DND-41 (cell line): Measurements from ENCODE around the gene NLGN1.

Source experiments
- ATAC-seq: fragments of 200-7000 bp; cut with Tn5 transposase; 3 replicates; pipeline ENCODE4 v1.9.1; 2021; ENCODE audit warnings: low read depth; ENCODE audit not compliant: insufficient read depth
- DNase-seq: peaks from one replicate; pipeline ENCODE4 v3.0.0-alpha.2; 2020
- H2AFZ ChIP-seq: 2 replicates; pipeline ENCODE4 v1.6.0; 2012; ENCODE audit warnings: low read depth, low read length
- H3K27ac ChIP-seq: 2 replicates; pipeline ENCODE4 v1.5.1; 2012; ENCODE audit warnings: low read length, inconsistent platforms
- H3K27me3 ChIP-seq: fragments of 200-600 bp; sonication (generic); 2 replicates; pipeline ENCODE4 v1.6.0; 2012; ENCODE audit warnings: low read length, mild to moderate bottlenecking, inconsistent platforms; ENCODE audit not compliant: insufficient read depth, poor library complexity
- H3K36me3 ChIP-seq: 2 replicates; pipeline ENCODE4 v1.5.1; 2012; ENCODE audit warnings: low read length, inconsistent platforms; ENCODE audit not compliant: insufficient read depth
- H3K4me1 ChIP-seq: 2 replicates; pipeline ENCODE4 v1.5.1; 2012; ENCODE audit warnings: mild to moderate bottlenecking, low read length; ENCODE audit not compliant: insufficient read depth
- H3K4me2 ChIP-seq: 2 replicates; pipeline ENCODE4 v1.6.0; 2012; ENCODE audit warnings: mild to moderate bottlenecking, moderate library complexity, low read length, inconsistent platforms; ENCODE audit not compliant: insufficient read depth
- H3K4me3 ChIP-seq, 2 experiments: fragments of 200-600 bp in 1 of 2; shearing (Covaris generic) in 1 of 2; 2 replicates each; pipeline ENCODE4 v1.5.1; 2012 to 2016; ENCODE audit warnings: inconsistent platforms in 2 of 2, low read length in 2 of 2, mild to moderate bottlenecking in 2 of 2, low read depth in 1 of 2, moderate library complexity in 1 of 2
- H3K79me2 ChIP-seq: 2 replicates; pipeline ENCODE4 v1.6.0; 2012; ENCODE audit warnings: low read length, inconsistent platforms; ENCODE audit not compliant: insufficient read depth
- H3K9ac ChIP-seq: 2 replicates; pipeline ENCODE4 v1.6.0; 2012; ENCODE audit warnings: low read depth, mild to moderate bottlenecking, inconsistent platforms, low read length, moderate library complexity
- H3K9me3 ChIP-seq: 2 replicates; pipeline ENCODE4 v1.5.1; 2012; ENCODE audit warnings: low read length, moderate library complexity, mild to moderate bottlenecking, inconsistent platforms; ENCODE audit not compliant: insufficient read depth, severe bottlenecking
- H4K20me1 ChIP-seq: 2 replicates; pipeline ENCODE4 v1.6.0; 2012; ENCODE audit warnings: low read length; ENCODE audit not compliant: insufficient read depth
- EZH2 ChIP-seq: IDR thresholded peaks from 3 replicates; pipeline ENCODE4 v1.6.1; 2012; ENCODE audit warnings: borderline replicate concordance, low read depth, mild to moderate bottlenecking, moderate library complexity, low read length, inconsistent platforms; ENCODE audit not compliant: severe bottlenecking
- TF ChIP-seq, protein P1 (sequence below): IDR thresholded peaks from 2 replicates; pipeline ENCODE4 v1.5.1; 2012; ENCODE audit warnings: borderline replicate concordance, low read length, moderate library complexity, mild to moderate bottlenecking; ENCODE audit not compliant: poor library complexity, severe bottlenecking; ENCODE audit errors: extremely low read depth

The NLGN1 gene

DNA sequence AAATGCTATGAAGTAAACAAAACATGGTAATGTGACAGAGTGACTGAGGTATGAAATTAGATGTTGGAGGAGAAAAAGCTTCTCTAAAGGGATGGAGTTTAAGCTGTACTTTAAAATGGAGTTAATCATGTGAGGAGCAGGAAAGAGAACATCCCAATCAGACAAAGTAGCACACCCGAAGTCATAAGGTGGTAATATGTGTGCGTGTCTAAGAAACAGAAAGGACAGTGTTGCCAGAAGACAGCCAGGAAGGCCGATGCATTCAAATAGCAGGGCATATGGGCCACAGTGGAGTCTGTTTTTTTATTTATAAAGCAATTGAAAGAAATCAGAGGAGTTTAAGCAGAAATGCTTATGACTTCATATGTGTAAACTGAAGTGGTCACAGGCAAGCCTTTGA lies 376.3 kb downstream of the NLGN1 start:
- H3K36me3 ChIP-seq: no peaks in the 10 kb centered on the region
- DNase-seq (no peak), ATAC-seq (no peak)
- H4K20me1 ChIP-seq: no peaks in the 10 kb centered on the region
- H3K79me2 ChIP-seq: no peaks in the 10 kb centered on the region
- H3K27me3 ChIP-seq: no peaks in the 10 kb centered on the region
- H2AFZ ChIP-seq: no peak overlapping the region
- H3K9me3 ChIP-seq: no peaks in the 10 kb centered on the region
- no peak overlapping the region for H3K4me3 ChIP-seq
- H3K9ac ChIP-seq: no peak overlapping the region
- TF ChIP-seq, protein P1, sequence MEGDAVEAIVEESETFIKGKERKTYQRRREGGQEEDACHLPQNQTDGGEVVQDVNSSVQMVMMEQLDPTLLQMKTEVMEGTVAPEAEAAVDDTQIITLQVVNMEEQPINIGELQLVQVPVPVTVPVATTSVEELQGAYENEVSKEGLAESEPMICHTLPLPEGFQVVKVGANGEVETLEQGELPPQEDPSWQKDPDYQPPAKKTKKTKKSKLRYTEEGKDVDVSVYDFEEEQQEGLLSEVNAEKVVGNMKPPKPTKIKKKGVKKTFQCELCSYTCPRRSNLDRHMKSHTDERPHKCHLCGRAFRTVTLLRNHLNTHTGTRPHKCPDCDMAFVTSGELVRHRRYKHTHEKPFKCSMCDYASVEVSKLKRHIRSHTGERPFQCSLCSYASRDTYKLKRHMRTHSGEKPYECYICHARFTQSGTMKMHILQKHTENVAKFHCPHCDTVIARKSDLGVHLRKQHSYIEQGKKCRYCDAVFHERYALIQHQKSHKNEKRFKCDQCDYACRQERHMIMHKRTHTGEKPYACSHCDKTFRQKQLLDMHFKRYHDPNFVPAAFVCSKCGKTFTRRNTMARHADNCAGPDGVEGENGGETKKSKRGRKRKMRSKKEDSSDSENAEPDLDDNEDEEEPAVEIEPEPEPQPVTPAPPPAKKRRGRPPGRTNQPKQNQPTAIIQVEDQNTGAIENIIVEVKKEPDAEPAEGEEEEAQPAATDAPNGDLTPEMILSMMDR: no peak
- TF ChIP-seq EZH2: no peak
- no peak overlapping the region for H3K4me2 ChIP-seq
- H3K27ac ChIP-seq: no peak overlapping the region
- no peaks in the 10 kb centered on the region for H3K4me1 ChIP-seq

DNA sequence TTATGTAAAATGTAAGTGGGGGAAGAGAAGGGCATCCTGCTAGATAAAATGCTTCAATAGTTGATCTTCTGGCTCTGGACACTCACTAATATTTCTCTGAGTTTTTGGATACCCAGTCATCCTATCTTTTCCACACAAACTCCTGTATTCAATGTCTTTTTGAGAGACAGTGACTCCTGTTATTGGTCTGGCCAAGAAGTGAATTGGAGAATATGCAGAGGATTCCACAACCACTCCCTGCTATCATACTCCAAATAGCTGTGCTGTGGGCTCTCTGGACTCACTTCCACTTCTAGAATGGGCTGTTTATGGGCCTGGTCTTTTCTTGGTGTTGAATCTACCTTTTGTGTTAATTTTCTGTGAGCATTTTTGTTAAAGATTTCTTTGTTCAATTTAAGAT lies 376.8 kb downstream of the NLGN1 start:
- Histone ChIP-seq H3K9ac (no peak overlapping the region), H4K20me1 (no peaks in the 10 kb centered on the region), H2AFZ (no peak overlapping the region), H3K27ac (no peak overlapping the region), H3K4me1 (no peaks in the 10 kb centered on the region), H3K36me3 (no peaks in the 10 kb centered on the region), H3K9me3 (no peaks in the 10 kb centered on the region), H3K27me3 (no peaks in the 10 kb centered on the region), H3K79me2 (no peaks in the 10 kb centered on the region), H3K4me2 (no peak overlapping the region), H3K4me3 (no peak overlapping the region)
- TF ChIP-seq, protein P1: no peak
- no peak for TF ChIP-seq EZH2
- DNase-seq: no peak
- ATAC-seq: no peak

DNA sequence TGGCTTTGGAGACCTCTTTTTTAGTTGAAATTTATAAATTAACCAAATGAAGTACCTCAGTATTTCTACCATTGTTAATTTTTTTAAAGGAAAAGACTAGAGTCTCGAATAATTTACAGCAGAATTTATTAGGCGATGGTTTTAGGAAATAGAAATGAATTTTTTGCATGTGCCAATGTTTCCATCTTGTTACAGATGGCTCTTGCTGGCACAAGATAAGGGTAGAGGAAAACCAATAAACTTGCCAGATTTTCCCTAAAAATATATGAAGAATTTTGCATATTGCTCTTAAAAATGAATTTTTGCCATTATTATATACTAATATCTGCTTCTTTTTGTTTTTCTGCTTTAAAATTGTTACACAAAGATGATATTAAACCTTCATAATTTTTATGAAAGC lies 380.7 kb downstream of the NLGN1 start:
- Histone ChIP-seq H3K79me2 (no peaks in the 10 kb centered on the region), H3K27me3 (no peaks in the 10 kb centered on the region), H3K9me3 (no peaks in the 10 kb centered on the region), H4K20me1 (no peaks in the 10 kb centered on the region), H2AFZ (no peak overlapping the region), H3K27ac (no peak overlapping the region), H3K9ac (no peak overlapping the region), H3K4me3 (no peak overlapping the region), H3K4me2 (no peak overlapping the region), H3K36me3 (no peaks in the 10 kb centered on the region), H3K4me1 (no peaks in the 10 kb centered on the region)
- no peak for ATAC-seq
- TF ChIP-seq, protein P1: no peak
- TF ChIP-seq EZH2: no peak
- DNase-seq: no peak

DNA sequence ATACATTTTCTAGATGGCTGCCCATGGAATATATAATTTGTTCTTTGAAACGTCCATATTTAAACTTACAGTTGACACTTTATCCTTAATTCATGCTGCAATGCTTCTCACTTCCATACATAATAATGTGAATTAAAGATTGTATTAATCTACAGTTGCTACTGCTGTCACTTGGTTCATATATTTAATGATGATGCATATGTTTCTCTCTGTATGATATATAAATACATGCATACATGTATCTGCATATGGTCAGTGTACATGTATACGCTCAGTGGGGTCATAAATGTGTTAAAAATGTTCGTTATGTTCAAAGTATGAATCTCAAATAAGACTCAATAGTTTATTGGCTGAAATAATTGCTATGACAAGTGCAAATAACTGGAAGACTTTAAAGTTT lies 382.5 kb downstream of the NLGN1 start:
- H3K27me3 ChIP-seq: no peaks in the 10 kb centered on the region
- H3K4me1 ChIP-seq: no peaks in the 10 kb centered on the region
- H3K36me3 ChIP-seq: no peaks in the 10 kb centered on the region
- no peak overlapping the region for H2AFZ ChIP-seq
- TF ChIP-seq, protein P1: no peak
- TF ChIP-seq EZH2: no peak
- H4K20me1 ChIP-seq: no peaks in the 10 kb centered on the region
- H3K4me2 ChIP-seq: no peak overlapping the region
- no peaks in the 10 kb centered on the region for H3K9me3 ChIP-seq
- ATAC-seq: no peak
- no peaks in the 10 kb centered on the region for H3K79me2 ChIP-seq
- H3K9ac ChIP-seq: no peak overlapping the region
- no peak overlapping the region for H3K27ac ChIP-seq
- DNase-seq: no peak
- no peak overlapping the region for H3K4me3 ChIP-seq
